ENCODE measurements around the gene EFCAB13. TPM values are rescaled to one million over a fixed set of nuclear protein-coding genes. Genes with fewer than 3 reads are reported as not detected.
"Not testable (repeated sequence)": the region's sequence is repeated elsewhere in the genome, so short reads cannot be mapped to it uniquely, and the experiment has no call there.

The EFCAB13 gene
- total and polyA plus RNA-seq, 2 donors (not counting 1 experiment from before 2014, with no cell fraction given): 1.3 to 9.2 TPM

- Histone ChIP-seq H3K4me3 (replicated peaks in 1 of 4; ENCODE audit: control extremely low read depth in 1 of 4, insufficient read depth in 1 of 4, low read depth in 3 of 4, low read length in 4 of 4) (no peak overlapping the region), H3K27me3 (ENCODE audit: control insufficient read depth, insufficient read depth, low read length) (no peaks in the 10 kb centered on the region), H2AFZ (ENCODE audit: low read length) (no peak overlapping the region), H3K9me3 (ENCODE audit: control insufficient read depth, insufficient read depth, low read depth, low read length) (no peaks in the 10 kb centered on the region), H4K20me1 (ENCODE audit: control insufficient read depth, extremely low read depth, insufficient read depth, low read length) (no peaks in the 10 kb centered on the region), H3K36me3 (ENCODE audit: control insufficient read depth, insufficient read depth, low read length) (no peaks in the 10 kb centered on the region), H3K9ac (ENCODE audit: insufficient read depth, low read length) (no peak overlapping the region), H3K4me1 (ENCODE audit: control insufficient read depth, extremely low read depth, insufficient read depth, low read length) (no peaks in the 10 kb centered on the region), H3K4me2 (ENCODE audit: extremely low read depth, insufficient read depth, low read length) (no peak overlapping the region), H3K27ac (ENCODE audit: insufficient read depth, low read length) (no peak overlapping the region), H3K79me2 (ENCODE audit: control insufficient read depth, insufficient read depth, low read length) (no peaks in the 10 kb centered on the region)
- no peak for DNase-seq (ENCODE audit: low read depth in 2 of 2)
- TF ChIP-seq, protein P1, sequence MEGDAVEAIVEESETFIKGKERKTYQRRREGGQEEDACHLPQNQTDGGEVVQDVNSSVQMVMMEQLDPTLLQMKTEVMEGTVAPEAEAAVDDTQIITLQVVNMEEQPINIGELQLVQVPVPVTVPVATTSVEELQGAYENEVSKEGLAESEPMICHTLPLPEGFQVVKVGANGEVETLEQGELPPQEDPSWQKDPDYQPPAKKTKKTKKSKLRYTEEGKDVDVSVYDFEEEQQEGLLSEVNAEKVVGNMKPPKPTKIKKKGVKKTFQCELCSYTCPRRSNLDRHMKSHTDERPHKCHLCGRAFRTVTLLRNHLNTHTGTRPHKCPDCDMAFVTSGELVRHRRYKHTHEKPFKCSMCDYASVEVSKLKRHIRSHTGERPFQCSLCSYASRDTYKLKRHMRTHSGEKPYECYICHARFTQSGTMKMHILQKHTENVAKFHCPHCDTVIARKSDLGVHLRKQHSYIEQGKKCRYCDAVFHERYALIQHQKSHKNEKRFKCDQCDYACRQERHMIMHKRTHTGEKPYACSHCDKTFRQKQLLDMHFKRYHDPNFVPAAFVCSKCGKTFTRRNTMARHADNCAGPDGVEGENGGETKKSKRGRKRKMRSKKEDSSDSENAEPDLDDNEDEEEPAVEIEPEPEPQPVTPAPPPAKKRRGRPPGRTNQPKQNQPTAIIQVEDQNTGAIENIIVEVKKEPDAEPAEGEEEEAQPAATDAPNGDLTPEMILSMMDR (conservative IDR thresholded peaks at IDR 0.05 in 1 of 2, IDR thresholded peaks at IDR 0.05 in 1 of 2; ENCODE audit: low read depth in 1 of 2, low read length in 2 of 2): no peak
- no peak for TF ChIP-seq EZH2 (IDR thresholded peaks at IDR 0.05; ENCODE audit: low read length, missing control alignments)
These were observed 147.1 kb downstream of the EFCAB13 start for GRCh38 chr17:47470836-47471235.

GRCh38 chr17:47472073-47472472 is 148.3 kb downstream of the EFCAB13 start:
- not testable (repeated sequence) for H3K4me2 ChIP-seq (ENCODE audit: extremely low read depth, insufficient read depth, low read length); H4K20me1 ChIP-seq (ENCODE audit: control insufficient read depth, extremely low read depth, insufficient read depth, low read length); H3K36me3 ChIP-seq (ENCODE audit: control insufficient read depth, insufficient read depth, low read length); H3K4me3 ChIP-seq (replicated peaks in 1 of 4; ENCODE audit: control extremely low read depth in 1 of 4, insufficient read depth in 1 of 4, low read depth in 3 of 4, low read length in 4 of 4); H3K9me3 ChIP-seq (ENCODE audit: control insufficient read depth, insufficient read depth, low read depth, low read length); H3K27ac ChIP-seq (ENCODE audit: insufficient read depth, low read length); H3K4me1 ChIP-seq (ENCODE audit: control insufficient read depth, extremely low read depth, insufficient read depth, low read length); H3K27me3 ChIP-seq (ENCODE audit: control insufficient read depth, insufficient read depth, low read length); DNase-seq (ENCODE audit: low read depth in 2 of 2); H3K9ac ChIP-seq (ENCODE audit: insufficient read depth, low read length); H2AFZ ChIP-seq (ENCODE audit: low read length); H3K79me2 ChIP-seq (ENCODE audit: control insufficient read depth, insufficient read depth, low read length)

Other genes with a start within 250 kb of the EFCAB13 start
- 81.9 and 106 TPM in 2 replicates for gene CDC27, start 134.7 kb upstream of the EFCAB13 start, total RNA-seq
- gene CDC27, start 134.7 kb upstream of the EFCAB13 start, polyA plus RNA-seq: 137 TPM in 2 replicates
- not detected in 2 replicates for gene MYL4, start 114.6 kb upstream of the EFCAB13 start, total RNA-seq
- gene MYL4, start 114.6 kb upstream of the EFCAB13 start, polyA plus RNA-seq: 0.16 and 1.3 TPM in 2 replicates
- gene ITGB3, start 70.1 kb upstream of the EFCAB13 start, total RNA-seq: 13.1 and 22.0 TPM in 2 replicates
- gene ITGB3, start 70.1 kb upstream of the EFCAB13 start, polyA plus RNA-seq: 10.4 and 23.3 TPM in 2 replicates
- gene NPEPPS, start 207.2 kb downstream of the EFCAB13 start, total RNA-seq: 126 and 144 TPM in 2 replicates
- gene NPEPPS, start 207.2 kb downstream of the EFCAB13 start, polyA plus RNA-seq: 110 and 127 TPM in 2 replicates

All from fibroblast of lung (primary cell).